C4-2B (cell line): ENCODE data around the gene PIMREG.

Experiments
- CTCF ChIP-seq: fragments of 450-650 bp; conservative IDR thresholded peaks from 2 replicates; pipeline ENCODE4 v1.5.1; 2017; ENCODE audit warnings: mild to moderate bottlenecking
- ZFX ChIP-seq: fragments of 450-650 bp; IDR thresholded peaks from 2 replicates; pipeline ENCODE4 v1.6.1; 2017

DNA sequence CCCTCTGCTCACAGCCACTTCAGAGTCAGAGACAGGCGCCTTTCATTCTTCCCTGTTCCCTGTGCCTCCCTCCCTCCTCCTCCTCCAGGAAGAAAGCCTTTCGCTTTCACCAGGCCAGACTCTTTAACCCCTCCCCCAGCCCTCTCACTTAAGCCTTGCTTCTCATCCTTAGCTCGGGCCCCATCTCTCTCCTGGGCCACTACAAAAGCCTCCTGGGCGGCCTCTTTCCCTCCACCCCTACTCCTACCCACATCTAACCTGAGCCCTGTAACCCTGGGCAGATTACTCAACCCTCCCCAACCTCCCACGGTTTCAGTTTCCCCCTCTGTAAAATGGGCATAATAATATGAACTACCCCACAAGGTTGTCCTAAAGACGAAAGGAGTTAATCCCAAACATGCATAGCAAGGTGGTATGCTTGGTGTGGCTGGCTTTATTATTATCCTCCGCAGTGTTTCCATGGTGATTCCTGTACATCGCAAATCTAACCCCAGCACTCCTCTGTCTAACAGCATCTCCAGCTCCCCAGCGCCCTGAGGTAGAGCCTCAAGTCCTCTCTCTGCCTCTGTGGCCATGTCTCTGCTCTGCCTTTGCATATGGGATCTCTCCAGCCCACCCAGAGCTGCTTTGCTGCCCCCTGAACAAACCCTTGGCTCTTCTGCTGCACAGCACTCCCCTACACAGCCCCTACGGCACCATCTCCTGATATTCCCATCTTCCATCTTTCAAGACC lies 17.7 kb downstream of the PIMREG start:
- no peak for TF ChIP-seq CTCF
- TF ChIP-seq ZFX = no peak
